SK-N-SH (cell line): ENCODE data around the gene SSPN.

Experiments used
- CTCF ChIP-seq: fragments of 200-600 bp; sonication (generic); IDR thresholded peaks from 2 replicates; pipeline ENCODE4 v1.6.1; 2017; ENCODE audit warnings: antibody characterized with exemption, mild to moderate bottlenecking, moderate library complexity
- TAF1 ChIP-seq: IDR thresholded peaks from 2 replicates; pipeline ENCODE4 v1.6.1; 2012; ENCODE audit warnings: low read depth, mild to moderate bottlenecking, low read length, moderate library complexity, borderline replicate concordance

- TF ChIP-seq TAF1 (no peak), CTCF (no peak)
Observed at GRCh38 chr12:26157001-26157400, 38.4 kb upstream of the SSPN start.
